Fibroblast of villous mesenchyme (primary cell): Measurements from ENCODE around the gene SERINC5. TPM values are rescaled to one million over a fixed set of nuclear protein-coding genes. Genes with fewer than 3 reads are reported as not detected.

Experiments
- DNase-seq: peaks from one replicate; pipeline ENCODE4 v3.0.0-alpha.2; 2010; ENCODE audit warnings: low read depth
- H3K4me3 ChIP-seq: 2 replicates; pipeline ENCODE4 v1.5.1; 2011; ENCODE audit warnings: low read depth, mild to moderate bottlenecking, low read length
- CTCF ChIP-seq: IDR thresholded peaks from 2 replicates; pipeline ENCODE4 v1.5.1; 2012; ENCODE audit warnings: low read depth, mild to moderate bottlenecking, low read length; ENCODE audit not compliant: insufficient read depth
- total RNA-seq: library from RNA; depleted of rRNA; stranded (reverse); fragments of >200 nt; gene quantifications from 2 replicates; pipeline ENCODE4 v1.2.3, GENCODE V29; 2012

SERINC5 gene
- total RNA-seq, 1 donor: 13.8 TPM

- DNase-seq: no peak
- H3K4me3 ChIP-seq: no peak overlapping the region
Observed at GRCh38 chr5:80109646-80110478, 146.0 kb downstream of the SERINC5 start.

GRCh38 chr5:80106916-80107315 lies 148.9 kb downstream of the SERINC5 start:
- H3K4me3 ChIP-seq: no peak overlapping the region
- no peak for DNase-seq
- no peak for TF ChIP-seq CTCF

More at GRCh38 chr5:80109646-80110478, 146.0 kb downstream of the SERINC5 start:
- no peak for TF ChIP-seq CTCF

- H3K4me3 ChIP-seq: no peak overlapping the region
- DNase-seq: no peak
- no peak for TF ChIP-seq CTCF
Observed at GRCh38 chr5:80105698-80106439, 150.0 kb downstream of the SERINC5 start.

GRCh38 chr5:80103371-80103770 lies 152.5 kb downstream of the SERINC5 start:
- no peak for DNase-seq
- no peak for TF ChIP-seq CTCF
- H3K4me3 ChIP-seq: no peak overlapping the region

GRCh38 chr5:80101993-80102392 lies 153.9 kb downstream of the SERINC5 start:
- TF ChIP-seq CTCF: no peak
- no peak overlapping the region for H3K4me3 ChIP-seq
- no peak for DNase-seq

- no peak for DNase-seq
- H3K4me3 ChIP-seq: no peak overlapping the region
- no peak for TF ChIP-seq CTCF
Observed at GRCh38 chr5:80097451-80097850, 158.4 kb downstream of the SERINC5 start.
